ENCODE data around the gene PRPF6.

Gene PRPF6

GRCh38 chr20:64047046-64047389, 66.1 kb downstream of the PRPF6 start:
- no peak for DNase-seq (ENCODE audit: low spot score)
- TF ChIP-seq, protein P1, sequence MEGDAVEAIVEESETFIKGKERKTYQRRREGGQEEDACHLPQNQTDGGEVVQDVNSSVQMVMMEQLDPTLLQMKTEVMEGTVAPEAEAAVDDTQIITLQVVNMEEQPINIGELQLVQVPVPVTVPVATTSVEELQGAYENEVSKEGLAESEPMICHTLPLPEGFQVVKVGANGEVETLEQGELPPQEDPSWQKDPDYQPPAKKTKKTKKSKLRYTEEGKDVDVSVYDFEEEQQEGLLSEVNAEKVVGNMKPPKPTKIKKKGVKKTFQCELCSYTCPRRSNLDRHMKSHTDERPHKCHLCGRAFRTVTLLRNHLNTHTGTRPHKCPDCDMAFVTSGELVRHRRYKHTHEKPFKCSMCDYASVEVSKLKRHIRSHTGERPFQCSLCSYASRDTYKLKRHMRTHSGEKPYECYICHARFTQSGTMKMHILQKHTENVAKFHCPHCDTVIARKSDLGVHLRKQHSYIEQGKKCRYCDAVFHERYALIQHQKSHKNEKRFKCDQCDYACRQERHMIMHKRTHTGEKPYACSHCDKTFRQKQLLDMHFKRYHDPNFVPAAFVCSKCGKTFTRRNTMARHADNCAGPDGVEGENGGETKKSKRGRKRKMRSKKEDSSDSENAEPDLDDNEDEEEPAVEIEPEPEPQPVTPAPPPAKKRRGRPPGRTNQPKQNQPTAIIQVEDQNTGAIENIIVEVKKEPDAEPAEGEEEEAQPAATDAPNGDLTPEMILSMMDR (IDR thresholded peaks at IDR 0.05; ENCODE audit: borderline replicate concordance, control extremely low read depth, extremely low read depth, insufficient read depth, missing control alignments), result no peak
- in situ Hi-C loops (cut with MboI; ENCODE audit: low sequenced_read_pairs, unreplicated experiment), result no loop called here

GRCh38 chr20:64047968-64048401, 67.1 kb downstream of the PRPF6 start:
- TF ChIP-seq, protein P1 (IDR thresholded peaks at IDR 0.05; ENCODE audit: borderline replicate concordance, control extremely low read depth, extremely low read depth, insufficient read depth, missing control alignments), result no peak
- DNase-seq (ENCODE audit: low spot score), result no peak
- in situ Hi-C loops (cut with MboI; ENCODE audit: low sequenced_read_pairs, unreplicated experiment), result no loop called here

- no peak for DNase-seq (ENCODE audit: low spot score)
- TF ChIP-seq, protein P1 (IDR thresholded peaks at IDR 0.05; ENCODE audit: borderline replicate concordance, control extremely low read depth, extremely low read depth, insufficient read depth, missing control alignments), result no peak
- in situ Hi-C loops (cut with MboI; ENCODE audit: low sequenced_read_pairs, unreplicated experiment), result no loop called here
Measured at GRCh38 chr20:64048402-64049044, 67.6 kb downstream of the PRPF6 start.

DNA sequence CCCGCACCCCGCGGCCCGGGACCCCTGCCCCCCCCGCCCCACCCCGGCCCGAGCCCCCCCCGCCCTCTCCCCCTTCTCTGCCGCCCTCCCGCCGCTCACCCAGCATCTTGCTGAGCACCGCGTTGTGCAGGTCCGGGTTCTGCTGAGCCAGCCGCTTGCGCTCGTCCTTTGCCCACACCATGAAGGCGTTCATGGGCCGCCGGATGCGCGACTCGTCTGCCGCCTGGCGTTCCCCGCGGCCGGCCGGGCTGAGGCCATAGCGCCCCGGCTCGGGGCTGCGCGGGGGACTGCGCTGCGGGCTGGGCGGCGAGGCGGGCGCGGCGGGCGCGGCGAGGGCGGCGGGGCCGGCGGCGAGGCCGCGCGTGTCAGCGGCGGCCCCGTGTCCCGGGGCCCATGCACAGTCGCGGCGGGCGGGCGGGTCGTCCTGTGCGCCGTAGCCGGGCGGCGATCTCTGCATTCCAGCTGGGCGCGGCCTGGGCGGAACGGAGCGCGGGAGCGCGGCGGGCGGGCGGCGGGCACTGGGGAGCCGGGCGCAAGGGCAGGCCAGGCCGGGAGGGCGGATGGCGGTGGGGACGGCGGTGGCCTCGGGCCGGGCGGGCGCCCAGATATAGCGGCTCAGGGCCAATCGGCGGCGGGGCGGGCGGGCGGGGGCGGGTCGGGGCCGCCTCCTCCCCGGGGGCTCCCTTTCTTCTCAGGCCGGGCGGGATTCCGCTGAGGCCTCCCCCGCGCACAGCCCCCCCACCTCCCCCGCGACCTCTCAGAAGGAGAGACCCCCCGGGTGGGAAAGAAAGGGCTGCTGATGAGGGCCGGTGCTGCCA, 68.3 kb downstream of the PRPF6 start, which contains the start of gene SOX18:
Gene SOX18, minus strand, starts transcription at position 580 of the 818 bp plus-strand sequence. Its CDS starts 123 bp downstream, at position 457.
- TF ChIP-seq, protein P1 (IDR thresholded peaks at IDR 0.05; ENCODE audit: borderline replicate concordance, control extremely low read depth, extremely low read depth, insufficient read depth, missing control alignments), result no peak
- peak; percentile 68 for DNase-seq (ENCODE audit: low spot score)
- in situ Hi-C loops (cut with MboI; ENCODE audit: low sequenced_read_pairs, unreplicated experiment), result no loop called here

DNA sequence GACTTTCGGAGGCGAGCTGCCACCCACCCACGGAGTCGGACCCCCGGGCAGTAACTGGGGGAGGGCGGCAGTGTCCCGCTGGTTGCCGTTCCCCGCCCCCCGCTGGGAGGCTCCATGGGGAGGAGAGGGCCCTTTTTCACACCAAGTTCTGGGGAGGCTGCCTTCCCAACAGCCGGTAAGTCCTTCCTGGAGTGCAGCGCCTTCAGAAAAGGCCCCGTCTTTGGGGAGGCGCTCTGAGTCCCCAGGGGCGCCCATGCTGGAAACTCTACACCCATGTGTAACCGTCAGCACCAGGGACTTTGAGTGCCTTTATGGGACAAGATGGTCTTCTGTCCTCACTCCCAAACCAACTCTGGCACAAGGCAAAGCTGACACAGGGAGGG, 68.9 kb downstream of the PRPF6 start:
- TF ChIP-seq, protein P1 (IDR thresholded peaks at IDR 0.05; ENCODE audit: borderline replicate concordance, control extremely low read depth, extremely low read depth, insufficient read depth, missing control alignments), result no peak
- no peak for DNase-seq (ENCODE audit: low spot score)
- in situ Hi-C loops (cut with MboI; ENCODE audit: low sequenced_read_pairs, unreplicated experiment), result no loop called here

- TF ChIP-seq, protein P1 (IDR thresholded peaks at IDR 0.05; ENCODE audit: borderline replicate concordance, control extremely low read depth, extremely low read depth, insufficient read depth, missing control alignments), result no peak
- no peak for DNase-seq (ENCODE audit: low spot score)
- in situ Hi-C loops (cut with MboI; ENCODE audit: low sequenced_read_pairs, unreplicated experiment), result no loop called here
Measured at GRCh38 chr20:64050261-64051032, 69.5 kb downstream of the PRPF6 start.
